Measurements from ENCODE around the gene POLR3A. TPM values are rescaled to one million over a fixed set of nuclear protein-coding genes. Genes with fewer than 3 reads are reported as not detected.
A peak's percentile ranks its signal among the peaks of the same experiment; 100 is the strongest.

POLR3A gene
- total RNA-seq, 1 experiment from 2014 or later = 97.2 TPM

- Histone ChIP-seq H3K4me2 (ENCODE audit: low read length) (no peak overlapping the region), H3K27me3 (ENCODE audit: low read length) (no peaks in the 10 kb centered on the region), H3K4me1 (ENCODE audit: insufficient read depth, low read length) (peaks cover 12% of the 10 kb centered on the region), H2AFZ (ENCODE audit: low read length) (no peak overlapping the region), H3K9me3 (ENCODE audit: low read length) (no peaks in the 10 kb centered on the region), H4K20me1 (ENCODE audit: low read length) (no peaks in the 10 kb centered on the region; the same call in 1 of the 2 replicates), H3K27ac (ENCODE audit: low read length) (no peak overlapping the region), H3K4me3 (ENCODE audit: low read length) (no peak overlapping the region), H3K79me2 (ENCODE audit: low read length) (no peaks in the 10 kb centered on the region), H3K9ac (ENCODE audit: low read length) (no peak overlapping the region), H3K36me3 (ENCODE audit: low read depth, low read length) (peaks cover 54% of the 10 kb centered on the region), H3F3A (ENCODE audit: low read length, unreplicated experiment) (no peaks in the 10 kb centered on the region), H3K9me2 (replicated peaks; ENCODE audit: low read length) (no peaks in the 10 kb centered on the region)
- no peak for DNase-seq
- intact Hi-C loops (cut with micrococcal nuclease) = no loop called here
- POLR2A ChIA-PET (ENCODE audit: unreplicated experiment) = no interaction called here
- CTCF ChIA-PET = no interaction called here
- no peak for ATAC-seq
- TF ChIP-seq EZH2 (IDR thresholded peaks at IDR 0.05; ENCODE audit: low read length, unreplicated experiment) = no peak
- TF ChIP-seq EZH2phosphoT487 (IDR thresholded peaks at IDR 0.05; ENCODE audit: borderline replicate concordance, low read length) = no peak
- TF ChIP-seq CTCF (conservative IDR thresholded peaks at IDR 0.05; ENCODE audit: low read depth, low read length) = no peak
- no TSS peak for BruUV-seq (replicated peaks)
These were observed 35.7 kb downstream of the POLR3A start for GRCh38 chr10:77993620-77994019.

DNA sequence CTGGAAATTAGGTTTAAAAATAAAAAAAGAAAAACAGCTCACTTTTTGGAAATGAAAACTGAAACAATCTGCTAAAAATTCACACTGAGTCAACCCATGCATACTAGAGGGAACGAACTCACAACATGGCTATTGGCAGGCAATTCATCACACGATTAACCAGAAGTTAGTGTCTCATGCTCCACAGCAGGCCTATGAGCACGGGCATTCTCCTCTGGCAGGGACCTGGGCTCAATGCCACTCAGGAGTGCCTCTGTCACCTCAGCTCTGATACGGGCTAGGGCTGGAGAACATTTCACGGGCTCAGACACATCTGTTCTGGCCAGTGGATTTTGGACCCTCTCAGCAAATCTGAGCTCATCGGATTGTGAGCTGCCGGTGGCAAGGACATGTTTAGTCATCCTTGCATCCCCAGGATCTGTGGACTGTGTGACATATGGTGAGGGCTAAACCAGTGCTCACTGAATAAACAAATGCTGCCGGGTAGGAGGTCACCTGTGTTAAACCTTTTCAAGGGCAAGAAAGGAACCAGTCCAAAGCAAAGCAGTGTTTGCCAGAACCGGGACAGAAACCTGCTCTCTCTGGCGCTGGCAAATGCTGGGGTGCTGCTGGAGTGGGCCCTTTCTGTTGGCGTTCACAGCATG lies 40.1 kb downstream of the POLR3A start:
- H3K27me3 ChIP-seq (ENCODE audit: low read length) = no peaks in the 10 kb centered on the region
- no peak overlapping the region for H3K4me3 ChIP-seq (ENCODE audit: low read length)
- BruUV-seq (replicated peaks) = no TSS peak
- peaks cover 22% of the 10 kb centered on the region for H3K4me1 ChIP-seq (ENCODE audit: insufficient read depth, low read length)
- H3K9me3 ChIP-seq (ENCODE audit: low read length) = no peaks in the 10 kb centered on the region
- H3K36me3 ChIP-seq (ENCODE audit: low read depth, low read length) = peaks cover 91% of the 10 kb centered on the region
- ATAC-seq (peak; percentile 82), DNase-seq (peak; percentile 86)
- no peak overlapping the region for H3K9ac ChIP-seq (ENCODE audit: low read length)
- ChIA-PET POLR2A (ENCODE audit: unreplicated experiment) (interaction anchor here (0.5 to 1.0 kb wide), 2 partner anchors 95 to 98 kb away, joined by 5 to 6 read pairs; no protein-coding TSS in a partner anchor), CTCF (interaction anchor here (0.7 to 3.1 kb wide), 5 partner anchors 18 to 143 kb away, joined by 3 to 17 read pairs (median 5); partner anchors contain the start of gene POLR3A)
- no peaks in the 10 kb centered on the region for H3K79me2 ChIP-seq (ENCODE audit: low read length)
- intact Hi-C loops (cut with micrococcal nuclease) = loop anchor here (1.0 kb wide), 2 partner anchors 18 to 40 kb away; no protein-coding TSS in a partner anchor
- no peak overlapping the region for H3K4me2 ChIP-seq (ENCODE audit: low read length)
- no peaks in the 10 kb centered on the region for H3K9me2 ChIP-seq (replicated peaks; ENCODE audit: low read length)
- H4K20me1 ChIP-seq (ENCODE audit: low read length) = peaks cover 3% of the 10 kb centered on the region; the same call in 1 of the 2 replicates
- no peak overlapping the region for H3K27ac ChIP-seq (ENCODE audit: low read length)
- peaks cover 4% of the 10 kb centered on the region for H3F3A ChIP-seq (ENCODE audit: low read length, unreplicated experiment)
- no peak for TF ChIP-seq EZH2phosphoT487 (IDR thresholded peaks at IDR 0.05; ENCODE audit: borderline replicate concordance, low read length)
- no peak for TF ChIP-seq EZH2 (IDR thresholded peaks at IDR 0.05; ENCODE audit: low read length, unreplicated experiment)
- no peak for TF ChIP-seq CTCF (conservative IDR thresholded peaks at IDR 0.05; ENCODE audit: low read depth, low read length)
- no peak overlapping the region for H2AFZ ChIP-seq (ENCODE audit: low read length)

DNA sequence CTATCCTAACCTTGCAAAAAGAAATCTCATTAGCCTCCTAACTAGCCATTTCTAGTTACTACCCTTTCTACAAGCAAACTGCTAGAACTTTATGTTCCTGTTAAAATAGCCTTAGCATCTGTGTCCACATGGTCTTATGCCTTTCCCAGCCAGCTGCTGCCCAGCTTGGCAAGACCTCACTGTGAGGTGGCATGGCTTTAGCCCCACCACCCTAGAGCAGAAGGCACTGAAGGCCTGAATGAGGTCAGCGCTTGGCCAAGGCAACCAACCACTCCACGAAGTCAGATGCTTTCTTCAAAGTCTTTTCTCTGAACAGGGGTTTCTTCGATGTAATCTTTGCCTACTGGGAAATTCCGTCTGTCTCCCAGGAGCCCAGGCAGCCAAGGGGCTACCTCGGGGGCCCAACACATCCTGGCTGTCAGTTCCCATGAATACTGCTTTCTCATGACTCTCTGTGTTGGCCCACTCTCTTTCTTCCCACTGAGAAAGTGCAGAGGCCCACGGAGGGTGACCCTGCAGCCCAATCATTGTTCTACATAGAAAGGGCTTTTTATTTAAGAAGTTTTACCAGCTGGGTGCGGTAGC lies 41.6 kb downstream of the POLR3A start:
- Histone ChIP-seq H3F3A (ENCODE audit: low read length, unreplicated experiment) (peaks cover 4% of the 10 kb centered on the region), H3K27me3 (ENCODE audit: low read length) (no peaks in the 10 kb centered on the region), H3K9me3 (ENCODE audit: low read length) (no peaks in the 10 kb centered on the region), H3K9ac (ENCODE audit: low read length) (no peak overlapping the region), H3K4me2 (ENCODE audit: low read length) (no peak overlapping the region), H2AFZ (ENCODE audit: low read length) (no peak overlapping the region), H3K4me3 (ENCODE audit: low read length) (no peak overlapping the region), H3K36me3 (ENCODE audit: low read depth, low read length) (peaks cover 88% of the 10 kb centered on the region), H4K20me1 (ENCODE audit: low read length) (peaks cover 10% of the 10 kb centered on the region; the same call in 1 of the 2 replicates), H3K4me1 (ENCODE audit: insufficient read depth, low read length) (peaks cover 34% of the 10 kb centered on the region), H3K9me2 (replicated peaks; ENCODE audit: low read length) (no peaks in the 10 kb centered on the region), H3K27ac (ENCODE audit: low read length) (no peak overlapping the region), H3K79me2 (ENCODE audit: low read length) (no peaks in the 10 kb centered on the region)
- no TSS peak for BruUV-seq (replicated peaks)
- DNase-seq (no peak), ATAC-seq (no peak)
- intact Hi-C loops (cut with micrococcal nuclease) = no loop called here
- ChIA-PET POLR2A (ENCODE audit: unreplicated experiment) (no interaction called here), CTCF (interaction anchor here (0.5 kb wide), 1 partner anchor 29 kb away, joined by 4 read pairs; no protein-coding TSS in a partner anchor)
- TF ChIP-seq EZH2 (IDR thresholded peaks at IDR 0.05; ENCODE audit: low read length, unreplicated experiment) (no peak), CTCF (conservative IDR thresholded peaks at IDR 0.05; ENCODE audit: low read depth, low read length) (no peak), EZH2phosphoT487 (IDR thresholded peaks at IDR 0.05; ENCODE audit: borderline replicate concordance, low read length) (no peak)

Data from PC-3 (cell line).